HUES48 (cell line): ENCODE results near the gene DAB1.

Source experiments
- H3K27ac ChIP-seq: one replicate; pipeline ENCODE4 v1.7.0; 2013; ENCODE audit warnings: low read depth, low read length, inconsistent platforms
- H3K27me3 ChIP-seq: 2 replicates; pipeline ENCODE4 v1.6.1; 2013; ENCODE audit warnings: mild to moderate bottlenecking, low read length; ENCODE audit not compliant: control insufficient read depth, insufficient read depth
- H3K36me3 ChIP-seq: 2 replicates; pipeline ENCODE4 v1.6.1; 2013; ENCODE audit warnings: low read length; ENCODE audit not compliant: control insufficient read depth, insufficient read depth
- H3K4me1 ChIP-seq: 2 replicates; pipeline ENCODE4 v1.6.1; 2013; ENCODE audit warnings: mild to moderate bottlenecking, low read length; ENCODE audit not compliant: control insufficient read depth, insufficient read depth
- H3K4me3 ChIP-seq: 2 replicates; pipeline ENCODE4 v1.5.1; 2013; ENCODE audit warnings: mild to moderate bottlenecking, low read depth, low read length
- H3K9ac ChIP-seq: 2 replicates; pipeline ENCODE4 v1.6.1; 2013; ENCODE audit warnings: mild to moderate bottlenecking, low read depth, low read length, moderate library complexity
- H3K9me3 ChIP-seq: 2 replicates; pipeline ENCODE4 v1.6.1; 2013; ENCODE audit warnings: low read length; ENCODE audit not compliant: control insufficient read depth, insufficient read depth

DAB1 gene

GRCh38 chr1:57340334-57341070 lies 83.4 kb downstream of the DAB1 start:
- no peak overlapping the region for H3K27ac ChIP-seq
- no peaks in the 10 kb centered on the region for H3K27me3 ChIP-seq

GRCh38 chr1:57337623-57338022 lies 86.2 kb downstream of the DAB1 start:
- Histone ChIP-seq H3K4me3 (no peak overlapping the region), H3K9me3 (no peaks in the 10 kb centered on the region), H3K4me1 (peaks cover 14% of the 10 kb centered on the region), H3K36me3 (no peaks in the 10 kb centered on the region), H3K27ac (no peak overlapping the region), H3K27me3 (no peaks in the 10 kb centered on the region), H3K9ac (no peak overlapping the region)

More at GRCh38 chr1:57340334-57341070, 83.4 kb downstream of the DAB1 start:
- H3K9ac ChIP-seq, result no peak overlapping the region
- no peak overlapping the region for H3K4me3 ChIP-seq
- H3K36me3 ChIP-seq, result no peaks in the 10 kb centered on the region
- peaks cover 14% of the 10 kb centered on the region for H3K4me1 ChIP-seq
- no peaks in the 10 kb centered on the region for H3K9me3 ChIP-seq

GRCh38 chr1:57336793-57337192 lies 87.1 kb downstream of the DAB1 start:
- Histone ChIP-seq H3K9ac (no peak overlapping the region), H3K9me3 (no peaks in the 10 kb centered on the region), H3K4me3 (no peak overlapping the region), H3K4me1 (peaks cover 14% of the 10 kb centered on the region), H3K27ac (no peak overlapping the region), H3K27me3 (no peaks in the 10 kb centered on the region), H3K36me3 (no peaks in the 10 kb centered on the region)

- no peak overlapping the region for H3K27ac ChIP-seq
- H3K27me3 ChIP-seq, result no peaks in the 10 kb centered on the region
- peaks cover 8% of the 10 kb centered on the region for H3K4me1 ChIP-seq
Measured at GRCh38 chr1:57331620-57332019, 92.2 kb downstream of the DAB1 start.

GRCh38 chr1:57329937-57330336 lies 93.9 kb downstream of the DAB1 start:
- Histone ChIP-seq H3K9ac (no peak overlapping the region), H3K9me3 (no peaks in the 10 kb centered on the region), H3K4me1 (no peaks in the 10 kb centered on the region), H3K27me3 (no peaks in the 10 kb centered on the region), H3K4me3 (no peak overlapping the region), H3K36me3 (no peaks in the 10 kb centered on the region), H3K27ac (no peak overlapping the region)

More at GRCh38 chr1:57331620-57332019, 92.2 kb downstream of the DAB1 start:
- no peaks in the 10 kb centered on the region for H3K9me3 ChIP-seq
- H3K4me3 ChIP-seq, result no peak overlapping the region
- no peak overlapping the region for H3K9ac ChIP-seq
- no peaks in the 10 kb centered on the region for H3K36me3 ChIP-seq

GRCh38 chr1:57329001-57329527 lies 94.8 kb downstream of the DAB1 start:
- no peaks in the 10 kb centered on the region for H3K27me3 ChIP-seq
- H3K27ac ChIP-seq, result no peak overlapping the region
- no peaks in the 10 kb centered on the region for H3K36me3 ChIP-seq
- H3K9ac ChIP-seq, result no peak overlapping the region
- no peaks in the 10 kb centered on the region for H3K9me3 ChIP-seq
- H3K4me3 ChIP-seq, result no peak overlapping the region
- H3K4me1 ChIP-seq, result no peaks in the 10 kb centered on the region

- Histone ChIP-seq H3K27ac (no peak overlapping the region), H3K4me1 (no peaks in the 10 kb centered on the region), H3K27me3 (no peaks in the 10 kb centered on the region), H3K36me3 (no peaks in the 10 kb centered on the region), H3K4me3 (no peak overlapping the region), H3K9me3 (no peaks in the 10 kb centered on the region), H3K9ac (no peak overlapping the region)
Measured at GRCh38 chr1:57327946-57328345, 95.9 kb downstream of the DAB1 start.

GRCh38 chr1:57327336-57327735 lies 96.5 kb downstream of the DAB1 start:
- Histone ChIP-seq H3K4me1 (no peaks in the 10 kb centered on the region), H3K27ac (no peak overlapping the region), H3K27me3 (no peaks in the 10 kb centered on the region), H3K9ac (no peak overlapping the region), H3K4me3 (no peak overlapping the region), H3K9me3 (no peaks in the 10 kb centered on the region), H3K36me3 (no peaks in the 10 kb centered on the region)

- Histone ChIP-seq H3K9me3 (no peaks in the 10 kb centered on the region), H3K4me3 (no peak overlapping the region), H3K9ac (no peak overlapping the region), H3K27ac (no peak overlapping the region), H3K4me1 (no peaks in the 10 kb centered on the region), H3K27me3 (no peaks in the 10 kb centered on the region), H3K36me3 (no peaks in the 10 kb centered on the region)
Measured at GRCh38 chr1:57325536-57325935, 98.3 kb downstream of the DAB1 start.

GRCh38 chr1:57325117-57325516 lies 98.7 kb downstream of the DAB1 start:
- H3K27me3 ChIP-seq, result no peaks in the 10 kb centered on the region
- no peak overlapping the region for H3K27ac ChIP-seq
- no peaks in the 10 kb centered on the region for H3K9me3 ChIP-seq
- no peaks in the 10 kb centered on the region for H3K4me1 ChIP-seq
- no peak overlapping the region for H3K9ac ChIP-seq
- H3K36me3 ChIP-seq, result no peaks in the 10 kb centered on the region
- no peak overlapping the region for H3K4me3 ChIP-seq

GRCh38 chr1:57324388-57324787 lies 99.5 kb downstream of the DAB1 start:
- H3K4me3 ChIP-seq, result no peak overlapping the region
- H3K4me1 ChIP-seq, result no peaks in the 10 kb centered on the region
- H3K9ac ChIP-seq, result no peak overlapping the region
- no peaks in the 10 kb centered on the region for H3K27me3 ChIP-seq
- H3K27ac ChIP-seq, result no peak overlapping the region
- no peaks in the 10 kb centered on the region for H3K9me3 ChIP-seq
- H3K36me3 ChIP-seq, result no peaks in the 10 kb centered on the region
